Measurements from ENCODE around the gene ADAMTSL3. TPM values are rescaled to one million over a fixed set of nuclear protein-coding genes. Genes with fewer than 3 reads are reported as not detected.

Gene ADAMTSL3
- total RNA-seq, 1 donor from 2014 or later, result 0.41 TPM

- TF ChIP-seq, protein P1, sequence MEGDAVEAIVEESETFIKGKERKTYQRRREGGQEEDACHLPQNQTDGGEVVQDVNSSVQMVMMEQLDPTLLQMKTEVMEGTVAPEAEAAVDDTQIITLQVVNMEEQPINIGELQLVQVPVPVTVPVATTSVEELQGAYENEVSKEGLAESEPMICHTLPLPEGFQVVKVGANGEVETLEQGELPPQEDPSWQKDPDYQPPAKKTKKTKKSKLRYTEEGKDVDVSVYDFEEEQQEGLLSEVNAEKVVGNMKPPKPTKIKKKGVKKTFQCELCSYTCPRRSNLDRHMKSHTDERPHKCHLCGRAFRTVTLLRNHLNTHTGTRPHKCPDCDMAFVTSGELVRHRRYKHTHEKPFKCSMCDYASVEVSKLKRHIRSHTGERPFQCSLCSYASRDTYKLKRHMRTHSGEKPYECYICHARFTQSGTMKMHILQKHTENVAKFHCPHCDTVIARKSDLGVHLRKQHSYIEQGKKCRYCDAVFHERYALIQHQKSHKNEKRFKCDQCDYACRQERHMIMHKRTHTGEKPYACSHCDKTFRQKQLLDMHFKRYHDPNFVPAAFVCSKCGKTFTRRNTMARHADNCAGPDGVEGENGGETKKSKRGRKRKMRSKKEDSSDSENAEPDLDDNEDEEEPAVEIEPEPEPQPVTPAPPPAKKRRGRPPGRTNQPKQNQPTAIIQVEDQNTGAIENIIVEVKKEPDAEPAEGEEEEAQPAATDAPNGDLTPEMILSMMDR (IDR thresholded peaks at IDR 0.05), result no peak
- no peak for TF ChIP-seq EZH2phosphoT487 (IDR thresholded peaks at IDR 0.05)
- H3K4me3 ChIP-seq, result no peak overlapping the region
- no peak overlapping the region for H3K27ac ChIP-seq
- no peaks in the 10 kb centered on the region for H3K9me3 ChIP-seq (ENCODE audit: low read depth)
- DNase-seq (ENCODE audit: low spot score), result no peak
- H3K36me3 ChIP-seq, result no peaks in the 10 kb centered on the region
- Mint-ChIP-seq H3K27me3 (ENCODE audit: insufficient read depth, low read depth) (peaks cover 6% of the 10 kb centered on the region), H3K9me3 (peaks cover 13% of the 10 kb centered on the region), H3K36me3 (no peaks in the 10 kb centered on the region), H3K4me1 (no peaks in the 10 kb centered on the region), H3K4me3 (no peak overlapping the region), H3K27ac (no peak overlapping the region)
- H3K9ac ChIP-seq, result no peak overlapping the region
- H3K4me1 ChIP-seq, result no peaks in the 10 kb centered on the region
- H3K27me3 ChIP-seq, result no peaks in the 10 kb centered on the region
- H3K4me2 ChIP-seq, result no peak overlapping the region
- no peaks in the 10 kb centered on the region for H4K20me1 ChIP-seq (ENCODE audit: low read depth)
- no peaks in the 10 kb centered on the region for H3K79me2 ChIP-seq (ENCODE audit: low read depth)
- no peak overlapping the region for H2AFZ ChIP-seq (replicated peaks)
- no peaks in the 10 kb centered on the region for H3F3A ChIP-seq (ENCODE audit: low read depth)
Measured at GRCh38 chr15:83818591-83818990, 164.7 kb downstream of the ADAMTSL3 start.

DNA sequence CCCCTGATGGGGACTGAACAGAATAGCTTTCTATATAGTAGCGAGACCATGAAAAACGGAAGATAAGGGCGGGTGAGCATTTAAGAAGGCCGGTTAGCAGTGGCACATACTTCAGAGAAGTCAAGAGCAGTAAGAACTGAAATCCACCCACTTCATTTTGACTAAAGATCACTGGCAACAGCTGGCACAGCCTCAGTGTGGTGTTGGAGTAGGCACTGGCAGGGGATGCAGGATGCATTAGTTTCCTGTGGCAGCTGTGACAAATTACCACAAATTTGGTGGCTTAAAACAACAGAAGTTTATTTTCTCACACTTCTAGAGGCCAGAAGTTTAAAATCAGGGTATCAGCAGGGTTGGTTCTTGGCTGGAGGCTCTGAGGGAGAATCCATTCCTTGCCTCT is 176.5 kb downstream of the ADAMTSL3 start:
- Histone ChIP-seq H3K79me2 (ENCODE audit: low read depth) (no peaks in the 10 kb centered on the region), H4K20me1 (ENCODE audit: low read depth) (no peaks in the 10 kb centered on the region), H3K27me3 (no peaks in the 10 kb centered on the region), H3K9me3 (ENCODE audit: low read depth) (no peaks in the 10 kb centered on the region), H3K27ac (no peak overlapping the region), H3K36me3 (no peaks in the 10 kb centered on the region), H3K4me3 (no peak overlapping the region), H3K4me2 (no peak overlapping the region), H2AFZ (replicated peaks) (no peak overlapping the region), H3K4me1 (no peaks in the 10 kb centered on the region), H3K9ac (no peak overlapping the region), H3F3A (ENCODE audit: low read depth) (no peaks in the 10 kb centered on the region)
- DNase-seq (ENCODE audit: low spot score), result no peak
- H3K4me1 Mint-ChIP-seq, result no peaks in the 10 kb centered on the region
- H3K9me3 Mint-ChIP-seq, result peaks cover 3% of the 10 kb centered on the region
- H3K36me3 Mint-ChIP-seq, result no peaks in the 10 kb centered on the region
- H3K4me3 Mint-ChIP-seq, result no peak overlapping the region
- H3K27me3 Mint-ChIP-seq (ENCODE audit: insufficient read depth, low read depth), result no peaks in the 10 kb centered on the region
- H3K27ac Mint-ChIP-seq, result no peak overlapping the region
- TF ChIP-seq EZH2phosphoT487 (IDR thresholded peaks at IDR 0.05) (no peak), EZH2 (IDR thresholded peaks at IDR 0.05) (no peak)
- TF ChIP-seq, protein P1 (IDR thresholded peaks at IDR 0.05), result no peak

GRCh38 chr15:83833569-83833968 is 179.6 kb downstream of the ADAMTSL3 start:
- Histone ChIP-seq H4K20me1 (ENCODE audit: low read depth) (no peaks in the 10 kb centered on the region), H3K27ac (no peak overlapping the region), H3K4me2 (no peak overlapping the region), H3K4me1 (no peaks in the 10 kb centered on the region), H2AFZ (replicated peaks) (no peak overlapping the region), H3K79me2 (ENCODE audit: low read depth) (no peaks in the 10 kb centered on the region), H3K27me3 (no peaks in the 10 kb centered on the region), H3K4me3 (no peak overlapping the region), H3K36me3 (no peaks in the 10 kb centered on the region), H3K9me3 (ENCODE audit: low read depth) (no peaks in the 10 kb centered on the region), H3F3A (ENCODE audit: low read depth) (no peaks in the 10 kb centered on the region), H3K9ac (no peak overlapping the region)
- Mint-ChIP-seq H3K4me1 (no peaks in the 10 kb centered on the region), H3K27me3 (ENCODE audit: insufficient read depth, low read depth) (no peaks in the 10 kb centered on the region), H3K27ac (no peak overlapping the region), H3K36me3 (no peaks in the 10 kb centered on the region), H3K9me3 (no peaks in the 10 kb centered on the region), H3K4me3 (no peak overlapping the region)
- DNase-seq (ENCODE audit: low spot score), result no peak
- no peak for TF ChIP-seq EZH2phosphoT487 (IDR thresholded peaks at IDR 0.05)
- TF ChIP-seq EZH2 (IDR thresholded peaks at IDR 0.05), result no peak
- TF ChIP-seq, protein P1 (IDR thresholded peaks at IDR 0.05), result no peak
